Globus pallidus (tissue), 1 donor: ENCODE results near the gene ACOT6.
"Not testable (repeated sequence)": the region's sequence is repeated elsewhere in the genome, so short reads cannot be mapped to it uniquely, and the experiment has no call there.

Experiments
- DNase-seq: peaks from one replicate; pipeline ENCODE4 v3.0.0-alpha.2; 2015; ENCODE audit warnings: low spot score

Gene ACOT6, protein sequence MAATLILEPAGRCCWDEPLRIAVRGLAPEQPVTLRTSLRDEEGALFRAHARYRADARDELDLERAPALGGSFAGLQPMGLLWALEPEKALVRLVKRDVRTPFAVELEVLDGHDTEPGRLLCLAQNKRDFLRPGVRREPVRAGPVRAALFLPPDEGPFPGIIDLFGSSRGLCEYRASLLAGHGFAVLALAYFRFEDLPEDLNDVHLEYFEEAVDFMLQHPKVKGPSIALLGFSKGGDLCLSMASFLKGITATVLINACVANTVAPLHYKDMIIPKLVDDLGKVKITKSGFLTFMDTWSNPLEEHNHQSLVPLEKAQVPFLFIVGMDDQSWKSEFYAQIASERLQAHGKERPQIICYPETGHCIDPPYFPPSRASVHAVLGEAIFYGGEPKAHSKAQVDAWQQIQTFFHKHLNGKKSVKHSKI

DNA sequence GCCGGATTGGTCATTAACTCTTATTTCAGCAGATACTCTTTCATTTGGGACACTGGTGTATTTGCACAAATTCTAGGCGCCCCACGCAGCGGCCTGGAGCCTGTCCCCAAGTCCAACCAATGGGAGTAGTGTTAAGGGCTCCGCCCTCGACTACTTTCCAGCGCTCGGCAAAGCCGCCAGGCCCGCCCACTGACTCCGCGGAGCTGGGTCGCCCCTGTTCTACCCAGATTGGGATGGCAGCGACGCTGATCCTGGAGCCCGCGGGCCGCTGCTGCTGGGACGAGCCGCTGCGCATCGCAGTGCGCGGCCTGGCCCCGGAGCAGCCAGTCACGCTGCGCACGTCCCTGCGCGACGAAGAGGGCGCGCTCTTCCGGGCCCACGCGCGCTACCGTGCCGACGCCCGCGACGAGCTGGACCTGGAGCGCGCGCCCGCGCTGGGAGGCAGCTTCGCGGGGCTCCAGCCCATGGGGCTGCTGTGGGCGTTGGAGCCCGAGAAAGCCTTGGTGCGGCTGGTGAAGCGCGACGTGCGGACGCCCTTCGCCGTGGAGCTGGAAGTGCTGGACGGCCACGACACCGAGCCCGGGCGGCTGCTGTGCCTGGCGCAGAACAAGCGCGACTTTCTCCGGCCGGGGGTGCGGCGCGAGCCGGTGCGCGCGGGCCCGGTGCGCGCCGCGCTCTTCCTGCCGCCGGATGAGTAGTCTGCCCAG lies at the start of gene ACOT6:
Gene ACOT6, plus strand, starts transcription at position 179 of the 707 bp plus-strand sequence. Its CDS starts 55 bp downstream, at position 234.
- DNase-seq = peak; percentile 31

DNA sequence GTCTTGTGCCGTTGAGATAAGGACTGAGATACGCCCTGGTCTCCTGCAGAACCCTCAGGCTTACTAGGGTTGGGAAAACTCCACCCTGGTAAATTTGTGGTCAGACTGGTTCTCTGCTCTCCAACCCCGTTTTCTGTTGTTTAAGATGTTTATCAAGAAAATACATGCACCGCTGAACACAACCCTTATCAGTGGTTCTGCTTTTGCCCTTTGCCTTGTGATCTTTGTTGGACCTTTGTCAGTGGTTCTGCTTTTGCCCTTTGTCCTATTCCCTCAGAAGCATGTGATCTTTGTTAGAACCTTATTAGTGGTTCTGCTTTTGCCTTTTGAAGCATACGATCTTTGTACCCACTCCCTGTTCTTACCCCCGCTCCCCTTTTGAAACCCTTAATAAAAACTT lies 49.6 kb upstream of the ACOT6 start:
- not testable (repeated sequence) for DNase-seq

DNA sequence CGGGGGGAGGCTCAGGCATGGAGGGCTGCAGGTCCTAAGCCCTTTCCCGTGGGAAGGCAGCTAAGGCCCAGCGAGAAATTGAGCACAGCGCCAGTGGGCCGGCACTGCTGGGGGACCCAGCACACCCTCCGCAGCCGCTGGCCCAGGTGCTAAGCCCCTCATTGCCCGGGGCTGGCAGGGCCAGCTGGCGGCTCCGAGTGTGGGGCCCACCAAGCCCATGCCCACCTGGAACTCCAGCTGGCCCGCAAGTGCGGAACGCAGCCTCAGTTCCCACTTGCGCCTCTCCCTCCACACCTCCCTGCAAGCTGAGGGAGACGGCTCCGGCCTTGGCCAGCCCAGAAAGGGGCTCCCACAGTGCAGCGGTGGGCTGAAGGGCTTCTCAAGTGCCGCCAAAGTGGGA lies 45.9 kb upstream of the ACOT6 start:
- not testable (repeated sequence) for DNase-seq

DNA sequence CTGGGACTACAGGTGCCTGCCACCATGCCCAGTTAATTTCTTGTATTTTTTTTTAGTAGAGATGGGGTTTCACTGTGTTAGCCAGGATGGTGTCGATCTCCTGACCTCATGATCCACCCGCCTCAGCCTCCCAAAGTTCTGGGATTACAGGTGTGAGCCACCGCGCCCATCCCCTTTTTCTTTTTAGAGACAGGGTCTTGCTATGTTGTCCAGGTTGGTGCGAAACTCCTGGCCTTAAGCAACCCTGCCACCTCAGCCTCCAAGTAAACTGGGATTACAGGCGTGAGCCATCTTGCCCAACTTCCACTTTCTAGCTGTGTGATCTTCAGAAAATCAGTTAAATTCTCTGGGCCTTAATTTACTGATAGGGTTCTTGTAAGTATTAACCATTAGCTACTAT lies 45.4 kb upstream of the ACOT6 start:
- DNase-seq = not testable (repeated sequence)

DNA sequence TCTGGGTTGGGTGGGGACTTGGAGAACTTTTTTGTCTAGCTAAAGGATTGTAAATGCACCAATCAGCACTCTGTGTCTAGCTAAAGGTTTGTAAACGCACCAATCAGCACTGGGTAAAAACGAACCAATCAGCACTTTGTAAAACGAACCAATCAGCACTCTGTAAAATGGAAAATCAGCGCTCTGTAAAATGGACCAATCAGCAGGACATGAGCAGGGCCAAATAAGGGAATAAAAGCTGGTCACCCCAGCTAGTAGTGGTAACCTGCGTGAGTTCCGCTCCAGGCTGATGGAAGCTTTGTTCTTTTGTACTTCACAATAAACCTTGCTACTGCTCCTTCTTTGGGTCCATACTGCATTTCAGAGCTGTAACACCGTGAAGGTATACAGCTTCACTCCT lies 45.0 kb upstream of the ACOT6 start:
- DNase-seq = no peak

DNA sequence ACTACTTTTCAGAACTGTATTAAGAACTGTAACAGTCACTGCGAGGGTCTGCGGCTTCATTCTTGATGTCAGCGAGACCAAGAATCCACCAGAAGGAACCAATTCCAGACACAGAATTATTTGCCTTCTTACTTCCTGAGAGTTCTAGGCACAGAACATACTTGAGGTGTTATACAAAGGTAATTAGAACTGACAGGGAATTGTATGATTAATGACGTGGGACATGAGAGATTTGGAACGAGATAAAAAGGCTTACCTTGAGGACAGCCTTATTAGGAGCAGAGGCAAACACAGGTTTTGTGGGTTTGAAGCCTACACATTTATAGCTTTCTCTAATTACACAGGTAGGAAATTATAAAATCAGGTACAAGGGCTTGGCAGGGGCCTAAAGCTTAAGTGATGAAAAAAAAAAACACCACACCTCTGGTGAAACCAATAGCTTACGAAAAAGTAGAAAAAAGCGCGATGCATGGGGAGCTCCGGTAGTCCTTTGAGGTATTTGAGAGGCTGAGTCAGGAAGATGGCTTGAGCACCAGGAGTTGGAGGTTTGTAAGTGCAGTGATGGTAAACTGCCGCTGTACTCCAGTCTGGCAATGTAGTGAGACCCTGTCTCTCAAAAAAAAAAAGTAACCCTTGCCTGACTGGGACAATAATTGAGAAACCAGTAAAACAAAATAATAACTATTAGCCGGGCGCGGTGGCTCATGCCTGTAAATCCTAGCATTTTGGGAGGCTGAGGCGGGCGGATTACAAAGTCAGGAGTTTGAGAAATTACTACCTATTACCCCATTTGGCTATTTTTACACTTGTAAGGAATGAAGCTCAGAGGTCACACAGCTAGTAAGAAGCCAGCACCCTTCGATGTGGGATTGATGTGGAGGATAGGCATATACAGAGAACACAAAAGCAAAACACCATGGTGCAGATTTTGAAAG lies 44.1 kb upstream of the ACOT6 start:
- DNase-seq = no peak

DNA sequence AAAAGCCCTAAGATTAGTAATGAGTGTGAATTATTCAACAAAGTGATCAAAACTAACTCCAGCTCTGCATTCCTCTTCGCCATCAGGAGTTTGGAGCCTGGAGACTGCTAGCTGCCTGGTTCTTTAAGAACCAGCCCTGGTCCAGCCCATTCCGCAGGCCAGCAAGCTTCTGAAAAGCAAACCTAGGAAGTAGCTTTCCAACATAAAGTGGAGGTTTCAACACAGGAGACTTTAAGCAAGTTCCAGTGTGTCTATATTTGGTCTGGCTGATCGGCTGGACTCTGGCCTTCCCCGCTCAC lies 43.5 kb upstream of the ACOT6 start:
- DNase-seq = not testable (repeated sequence)

DNA sequence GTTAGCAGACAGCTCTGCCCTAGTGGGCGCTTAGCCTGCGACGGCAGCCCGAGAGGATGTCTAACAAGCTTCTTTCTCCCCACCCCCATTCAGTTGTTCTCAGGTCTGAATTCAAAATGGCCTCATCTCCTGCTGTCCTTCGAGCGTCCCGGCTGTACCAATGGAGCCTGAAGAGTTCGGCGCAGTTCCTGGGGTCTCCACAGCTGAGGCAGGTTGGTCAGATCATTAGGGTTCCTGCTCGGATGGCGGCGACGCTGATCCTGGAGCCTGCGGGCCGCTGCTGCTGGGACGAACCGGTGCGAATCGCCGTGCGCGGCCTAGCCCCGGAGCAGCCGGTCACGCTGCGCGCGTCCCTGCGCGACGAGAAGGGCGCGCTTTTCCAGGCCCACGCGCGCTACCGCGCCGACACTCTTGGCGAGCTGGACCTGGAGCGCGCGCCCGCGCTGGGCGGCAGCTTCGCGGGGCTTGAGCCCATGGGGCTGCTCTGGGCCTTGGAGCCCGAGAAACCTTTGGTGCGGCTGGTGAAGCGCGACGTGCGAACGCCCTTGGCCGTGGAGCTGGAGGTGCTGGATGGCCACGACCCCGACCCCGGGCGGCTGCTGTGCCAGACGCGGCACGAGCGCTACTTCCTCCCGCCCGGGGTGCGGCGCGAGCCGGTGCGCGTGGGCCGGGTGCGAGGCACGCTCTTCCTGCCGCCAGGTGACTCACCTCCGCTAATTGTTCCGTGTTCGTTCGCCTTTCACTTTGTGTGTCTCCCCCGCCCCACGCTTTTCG lies 42.9 kb upstream of the ACOT6 start, which contains the start of gene ACOT2:
Gene ACOT2, plus strand, starts transcription at position 29 of the 774 bp plus-strand sequence. Its CDS starts 28 bp downstream, at position 57.
- peak; percentile 71 for DNase-seq

DNA sequence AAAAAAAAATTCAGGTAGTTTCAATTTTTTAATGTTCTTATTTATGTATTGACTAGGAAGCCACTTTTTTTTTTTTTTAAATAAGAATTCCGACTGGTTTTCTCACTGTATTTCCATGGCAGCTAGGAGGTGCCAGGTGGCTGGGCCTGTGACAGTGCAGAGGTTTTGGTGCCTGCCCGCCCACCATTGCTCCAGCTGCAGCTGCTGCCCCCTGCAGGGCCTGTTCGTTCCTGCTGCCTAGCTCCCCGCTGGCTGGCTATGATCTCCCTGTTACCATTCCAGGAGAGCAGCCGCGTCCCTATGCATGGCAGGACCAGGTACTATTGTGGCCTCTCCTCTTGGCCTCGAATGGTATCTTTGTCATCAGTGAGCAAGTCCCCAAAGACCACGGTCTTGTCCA lies 41.4 kb upstream of the ACOT6 start:
- DNase-seq = peak; percentile 18

DNA sequence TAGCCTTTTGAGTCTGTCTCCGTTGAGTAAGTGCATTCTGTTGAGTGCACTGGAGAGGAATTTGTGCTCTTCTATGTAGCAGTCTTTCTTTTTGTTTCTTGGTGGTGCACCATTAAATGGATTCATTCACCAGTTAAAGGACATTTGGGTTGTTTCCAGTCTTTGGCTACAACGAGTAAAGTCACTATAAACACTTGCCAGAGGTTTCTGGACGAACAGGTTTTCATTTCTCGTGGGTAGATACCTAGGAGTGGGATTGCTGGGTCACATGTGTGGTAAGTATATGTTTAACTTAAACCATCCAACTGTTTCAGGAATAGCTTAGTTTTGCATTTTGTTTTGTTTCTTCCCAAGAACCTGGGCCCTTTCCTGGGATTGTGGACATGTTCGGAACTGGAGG lies 39.3 kb upstream of the ACOT6 start:
- not testable (repeated sequence) for DNase-seq

DNA sequence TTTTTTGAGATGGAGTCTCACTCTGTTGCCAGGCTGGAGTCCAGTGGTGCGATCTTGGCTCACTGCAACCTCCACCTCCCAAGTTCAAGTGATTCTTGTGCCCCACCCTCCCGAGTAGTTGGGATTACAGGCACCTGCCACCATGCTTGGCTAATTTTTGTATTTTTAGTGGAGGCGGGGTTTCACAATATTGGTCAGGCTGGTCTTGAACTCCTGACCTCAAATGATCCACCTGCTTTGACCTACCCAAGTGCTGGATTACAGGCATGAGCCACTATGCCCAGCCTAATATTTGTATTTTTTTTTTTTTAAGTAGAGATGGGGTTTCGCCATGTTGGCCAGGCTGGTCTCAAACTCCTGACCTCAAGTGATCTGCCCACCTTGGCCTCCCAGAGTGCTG lies 38.6 kb upstream of the ACOT6 start:
- not testable (repeated sequence) for DNase-seq

DNA sequence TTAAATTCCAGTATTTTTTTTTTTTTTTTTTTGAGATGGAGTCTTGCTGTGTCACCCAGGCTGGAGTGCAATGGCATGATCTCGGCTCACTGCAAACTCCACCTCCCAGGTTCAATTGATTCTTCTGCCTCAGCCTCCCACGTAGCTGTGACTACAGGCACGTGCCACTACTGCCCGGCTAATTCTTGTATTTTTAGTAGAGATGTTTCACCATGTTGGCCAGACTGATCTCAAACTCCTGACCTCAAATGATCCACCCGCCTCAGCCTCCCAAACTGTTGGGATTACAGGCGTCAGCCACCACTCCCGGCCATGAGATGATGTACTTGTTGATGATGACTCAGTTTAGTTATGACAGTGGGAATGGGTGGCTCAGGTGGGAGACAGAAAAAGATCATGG lies 38.1 kb upstream of the ACOT6 start:
- not testable (repeated sequence) for DNase-seq

DNA sequence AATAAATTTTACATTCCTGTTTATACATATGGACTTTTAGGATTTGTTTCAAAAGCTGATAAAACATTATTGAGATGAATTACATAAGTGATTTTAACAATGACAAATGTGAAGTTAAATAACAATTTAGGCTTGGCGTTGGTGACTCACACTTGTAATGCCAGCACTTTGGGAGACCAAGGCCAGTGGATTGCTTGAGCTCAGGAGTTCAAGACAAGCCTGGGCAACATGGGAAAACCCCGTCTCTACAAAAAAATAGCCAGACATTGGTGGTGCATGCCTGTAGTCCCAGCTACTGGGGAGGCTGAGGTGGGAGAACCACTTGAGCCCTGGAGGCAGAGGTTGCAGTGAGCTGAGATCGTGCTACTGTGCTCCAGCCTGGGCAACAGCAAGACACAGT lies 35.9 kb upstream of the ACOT6 start:
- no peak for DNase-seq

DNA sequence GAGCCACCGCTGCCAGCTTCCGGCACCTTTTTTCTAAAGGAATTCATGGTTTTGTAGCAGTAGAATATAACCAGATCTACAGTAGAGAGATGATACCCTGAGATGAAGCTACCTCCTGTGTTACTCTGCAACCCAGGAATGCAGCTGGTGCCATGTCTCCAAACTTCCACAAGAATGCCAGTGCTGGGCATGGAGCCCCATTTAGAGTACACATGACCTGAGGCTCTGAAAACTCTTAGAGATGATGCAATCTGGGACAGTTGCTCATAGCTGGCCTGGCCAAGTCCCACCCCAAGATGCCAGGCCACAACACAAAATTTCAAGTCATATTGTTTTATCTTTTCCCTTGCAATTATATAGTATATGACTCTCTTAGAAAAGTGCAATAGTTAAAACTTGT lies 35.1 kb upstream of the ACOT6 start:
- DNase-seq = not testable (repeated sequence)

DNA sequence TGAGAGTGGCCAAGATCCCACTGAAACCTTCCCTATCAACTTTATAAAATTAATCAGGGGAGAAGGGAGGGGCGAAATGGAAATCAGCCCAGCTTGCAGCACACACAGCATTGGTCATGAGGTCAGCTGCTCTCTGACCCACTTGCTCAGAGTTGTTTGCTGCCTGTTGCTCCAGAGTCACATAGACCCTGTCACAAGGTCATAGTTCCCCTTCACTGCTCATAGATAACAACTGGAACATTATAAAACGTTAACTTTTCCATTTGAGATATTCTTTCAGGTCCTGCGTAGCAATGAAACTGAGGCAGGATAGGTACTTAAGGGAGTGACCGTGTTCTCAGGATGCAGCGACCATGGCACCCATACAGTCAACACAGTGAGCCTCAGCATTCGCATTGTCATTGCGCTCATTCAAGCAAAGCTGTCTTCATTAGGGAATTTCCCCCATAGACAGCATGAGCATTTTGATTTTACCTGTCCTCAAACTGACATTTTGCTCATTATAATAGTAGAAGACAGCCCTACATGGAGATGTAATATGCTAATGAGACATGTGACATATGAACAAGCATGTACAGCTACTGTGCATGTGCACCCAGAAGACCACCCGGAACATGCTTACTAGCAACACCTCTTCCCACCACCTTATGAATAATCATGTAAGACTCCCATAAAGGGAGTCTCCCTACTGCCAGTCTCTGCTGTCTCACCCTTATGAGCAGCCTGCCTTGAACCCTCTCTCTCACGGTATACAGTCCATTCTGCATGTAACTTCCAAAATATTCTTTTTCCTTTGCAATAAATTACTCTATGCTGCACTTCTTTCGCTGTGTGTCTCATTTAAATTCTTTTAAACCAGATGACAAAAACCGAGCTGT lies 30.0 kb upstream of the ACOT6 start:
- not testable (repeated sequence) for DNase-seq

DNA sequence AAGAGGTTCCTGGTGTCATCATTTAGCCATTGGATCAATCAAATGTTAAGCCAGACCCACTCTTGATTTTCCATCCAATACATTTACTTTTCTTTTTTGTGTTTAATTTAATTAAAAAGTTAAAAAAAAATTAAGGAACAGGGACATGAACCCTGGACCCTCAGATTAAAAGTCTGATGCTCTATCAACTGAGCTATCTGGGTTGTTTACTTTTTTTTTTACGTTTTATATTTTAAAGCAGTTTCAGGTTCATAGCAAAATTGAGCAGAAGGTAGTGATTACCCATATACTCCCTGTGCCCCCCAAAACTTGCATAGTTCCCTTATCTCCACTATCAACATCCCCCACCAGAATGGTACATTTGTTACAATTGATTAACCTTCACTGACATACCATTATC lies 23.6 kb upstream of the ACOT6 start:
- DNase-seq = no peak

DNA sequence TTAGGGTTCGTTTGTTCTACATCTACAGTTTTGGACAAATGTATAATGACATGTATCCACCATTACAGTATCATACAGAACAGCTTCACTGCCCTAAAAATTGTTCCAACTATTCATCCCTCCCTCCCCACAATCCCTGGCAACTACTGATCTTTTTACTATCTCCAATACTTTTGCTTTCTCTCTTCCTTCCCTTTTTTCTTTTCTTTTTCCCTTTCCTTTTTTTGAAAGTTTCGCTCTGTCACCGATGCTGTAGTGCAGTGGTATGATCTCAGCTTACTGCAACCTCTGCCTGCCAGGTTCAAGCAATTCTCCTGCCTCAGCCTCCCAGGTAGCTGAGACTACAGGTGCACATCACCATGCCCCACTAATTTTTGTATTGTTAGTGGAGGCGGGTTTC lies 23.2 kb upstream of the ACOT6 start:
- DNase-seq = no peak

DNA sequence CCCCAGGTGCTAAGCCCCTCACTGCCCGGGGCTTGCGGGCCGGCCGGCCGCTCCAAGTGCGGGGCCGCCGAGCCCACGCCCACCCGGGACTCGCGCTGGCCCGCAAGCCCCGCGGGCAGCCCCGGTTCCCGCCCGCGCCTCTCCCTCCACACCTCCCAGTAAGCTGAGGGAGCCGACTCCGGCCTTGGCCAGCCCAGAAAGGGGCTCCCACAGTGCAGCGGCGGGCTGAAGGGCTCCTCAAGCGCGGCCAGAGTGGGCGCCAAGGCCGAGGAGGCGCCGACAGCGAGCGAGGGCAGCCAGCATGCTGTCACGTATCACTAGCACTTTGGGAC lies 21.7 kb upstream of the ACOT6 start:
- not testable (repeated sequence) for DNase-seq

DNA sequence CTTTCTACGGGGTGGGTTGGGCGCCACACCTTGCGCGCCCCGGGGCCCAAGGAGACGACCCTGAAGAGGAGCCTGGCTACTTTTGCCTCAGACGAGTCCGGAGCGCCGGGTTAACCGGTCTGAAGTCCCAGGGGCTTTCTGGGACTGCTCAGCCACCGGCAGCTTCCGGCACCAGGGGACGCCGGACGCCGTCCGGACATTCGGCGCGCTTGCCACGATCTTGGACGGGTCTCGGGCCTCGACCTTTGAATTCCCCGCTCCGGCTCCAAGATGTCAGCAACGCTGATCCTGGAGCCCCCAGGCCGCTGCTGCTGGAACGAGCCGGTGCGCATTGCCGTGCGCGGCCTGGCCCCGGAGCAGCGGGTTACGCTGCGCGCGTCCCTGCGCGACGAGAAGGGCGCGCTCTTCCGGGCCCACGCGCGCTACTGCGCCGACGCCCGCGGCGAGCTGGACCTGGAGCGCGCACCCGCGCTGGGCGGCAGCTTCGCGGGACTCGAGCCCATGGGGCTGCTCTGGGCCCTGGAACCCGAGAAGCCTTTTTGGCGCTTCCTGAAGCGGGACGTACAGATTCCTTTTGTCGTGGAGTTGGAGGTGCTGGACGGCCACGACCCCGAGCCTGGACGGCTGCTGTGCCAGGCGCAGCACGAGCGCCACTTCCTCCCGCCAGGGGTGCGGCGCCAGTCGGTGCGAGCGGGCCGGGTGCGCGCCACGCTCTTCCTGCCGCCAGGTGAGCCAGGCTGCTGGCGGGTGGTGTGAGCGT lies 20.4 kb upstream of the ACOT6 start, which contains the start of gene ACOT4:
Gene ACOT4, plus strand, starts transcription at position 184 of the 760 bp plus-strand sequence. Its CDS starts 87 bp downstream, at position 271.
- DNase-seq = no peak

DNA sequence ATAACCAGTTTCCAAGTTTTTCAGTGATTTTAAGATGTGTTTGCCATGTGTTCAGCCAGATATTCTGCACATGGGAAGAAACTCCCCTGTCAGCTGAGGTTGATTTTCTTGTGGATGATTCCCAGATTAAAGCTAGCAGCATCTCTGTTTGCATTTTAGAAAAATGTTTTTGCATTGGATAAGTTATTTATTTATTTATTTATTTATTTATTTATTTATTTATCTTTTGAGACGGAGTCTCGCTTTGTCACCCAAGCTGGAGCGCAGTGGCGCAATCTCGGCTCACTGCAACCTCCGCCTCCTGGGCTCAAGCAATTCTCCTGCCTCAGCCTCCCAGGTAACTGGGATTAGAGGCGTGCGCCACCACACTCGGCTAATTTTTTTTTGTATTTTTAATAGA lies 17.8 kb upstream of the ACOT6 start:
- DNase-seq = no peak
